GM23338 (cell line): ENCODE measurements around the gene FAM53B.

Experiments used
- CREB1 ChIP-seq: fragments of 250-450 bp; sonication (Bioruptor Pico); IDR thresholded peaks from 2 replicates; pipeline ENCODE4 v1.5.0; 2020; ENCODE audit warnings: low read depth, mild to moderate bottlenecking, moderate library complexity
- EZH2 ChIP-seq: fragments of 200-600 bp; sonication (generic); IDR thresholded peaks from one replicate; pipeline ENCODE4 v1.8.0; 2017; ENCODE audit warnings: antibody characterized with exemption, mild to moderate bottlenecking, low read depth; ENCODE audit not compliant: unreplicated experiment
- EZH2phosphoT487 ChIP-seq: fragments of 200-600 bp; sonication (generic); IDR thresholded peaks from one replicate; pipeline ENCODE4 v1.8.1; 2018; ENCODE audit warnings: antibody characterized with exemption; ENCODE audit not compliant: unreplicated experiment
- JUNB ChIP-seq: IDR thresholded peaks from one replicate; pipeline ENCODE4 v1.6.1; 2016; ENCODE audit warnings: antibody characterized with exemption; ENCODE audit not compliant: unreplicated experiment
- POLR2AphosphoS5 ChIP-seq: IDR thresholded peaks from 2 replicates; pipeline ENCODE4 v1.6.1; 2016; ENCODE audit warnings: antibody characterized with exemption, low read depth
- ZNF331 ChIP-seq: fragments of 250-450 bp; sonication (Bioruptor Pico); IDR thresholded peaks from 2 replicates; pipeline ENCODE4 v1.5.0; 2020; ENCODE audit warnings: low read depth, mild to moderate bottlenecking, moderate library complexity
- TF ChIP-seq, protein P1 (sequence below), 2 experiments: fragments of 200-600 bp in 1 of 2; sonication (generic) in 1 of 2; conservative IDR thresholded peaks; 2 replicates each; pipeline versions ENCODE4 v1.5.1 to v1.6.1; 2016 to 2017; ENCODE audit warnings: antibody characterized with exemption in 2 of 2, low read depth in 2 of 2, mild to moderate bottlenecking in 2 of 2, moderate library complexity in 1 of 2
- TF ChIP-seq, protein P2 (sequence below): fragments of 250-450 bp; sonication (Bioruptor Pico); IDR thresholded peaks from 2 replicates; pipeline ENCODE4 v1.5.0; 2020; ENCODE audit warnings: mild to moderate bottlenecking, moderate library complexity
- TF ChIP-seq, protein P3 (sequence below): IDR thresholded peaks from one replicate; pipeline ENCODE4 v1.6.1; 2018; ENCODE audit warnings: antibody characterized with exemption; ENCODE audit not compliant: unreplicated experiment
- TF ChIP-seq, protein P4 (sequence below): IDR thresholded peaks from 2 replicates; pipeline ENCODE4 v1.6.1; 2016; ENCODE audit warnings: antibody characterized with exemption

GRCh38 chr10:124756156-124756903 is 12.2 kb upstream of the FAM53B start:
- TF ChIP-seq, protein P1, sequence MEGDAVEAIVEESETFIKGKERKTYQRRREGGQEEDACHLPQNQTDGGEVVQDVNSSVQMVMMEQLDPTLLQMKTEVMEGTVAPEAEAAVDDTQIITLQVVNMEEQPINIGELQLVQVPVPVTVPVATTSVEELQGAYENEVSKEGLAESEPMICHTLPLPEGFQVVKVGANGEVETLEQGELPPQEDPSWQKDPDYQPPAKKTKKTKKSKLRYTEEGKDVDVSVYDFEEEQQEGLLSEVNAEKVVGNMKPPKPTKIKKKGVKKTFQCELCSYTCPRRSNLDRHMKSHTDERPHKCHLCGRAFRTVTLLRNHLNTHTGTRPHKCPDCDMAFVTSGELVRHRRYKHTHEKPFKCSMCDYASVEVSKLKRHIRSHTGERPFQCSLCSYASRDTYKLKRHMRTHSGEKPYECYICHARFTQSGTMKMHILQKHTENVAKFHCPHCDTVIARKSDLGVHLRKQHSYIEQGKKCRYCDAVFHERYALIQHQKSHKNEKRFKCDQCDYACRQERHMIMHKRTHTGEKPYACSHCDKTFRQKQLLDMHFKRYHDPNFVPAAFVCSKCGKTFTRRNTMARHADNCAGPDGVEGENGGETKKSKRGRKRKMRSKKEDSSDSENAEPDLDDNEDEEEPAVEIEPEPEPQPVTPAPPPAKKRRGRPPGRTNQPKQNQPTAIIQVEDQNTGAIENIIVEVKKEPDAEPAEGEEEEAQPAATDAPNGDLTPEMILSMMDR (conservative IDR thresholded peaks at IDR 0.05; ENCODE audit: low read depth in 2 of 2) = no peak
- TF ChIP-seq POLR2AphosphoS5 (no peak), EZH2 (no peak), EZH2phosphoT487 (no peak), JUNB (no peak), ZNF331 (CRISPR knock-in tag) (no peak), CREB1 (CRISPR knock-in tag) (no peak)
- TF ChIP-seq, protein P2, sequence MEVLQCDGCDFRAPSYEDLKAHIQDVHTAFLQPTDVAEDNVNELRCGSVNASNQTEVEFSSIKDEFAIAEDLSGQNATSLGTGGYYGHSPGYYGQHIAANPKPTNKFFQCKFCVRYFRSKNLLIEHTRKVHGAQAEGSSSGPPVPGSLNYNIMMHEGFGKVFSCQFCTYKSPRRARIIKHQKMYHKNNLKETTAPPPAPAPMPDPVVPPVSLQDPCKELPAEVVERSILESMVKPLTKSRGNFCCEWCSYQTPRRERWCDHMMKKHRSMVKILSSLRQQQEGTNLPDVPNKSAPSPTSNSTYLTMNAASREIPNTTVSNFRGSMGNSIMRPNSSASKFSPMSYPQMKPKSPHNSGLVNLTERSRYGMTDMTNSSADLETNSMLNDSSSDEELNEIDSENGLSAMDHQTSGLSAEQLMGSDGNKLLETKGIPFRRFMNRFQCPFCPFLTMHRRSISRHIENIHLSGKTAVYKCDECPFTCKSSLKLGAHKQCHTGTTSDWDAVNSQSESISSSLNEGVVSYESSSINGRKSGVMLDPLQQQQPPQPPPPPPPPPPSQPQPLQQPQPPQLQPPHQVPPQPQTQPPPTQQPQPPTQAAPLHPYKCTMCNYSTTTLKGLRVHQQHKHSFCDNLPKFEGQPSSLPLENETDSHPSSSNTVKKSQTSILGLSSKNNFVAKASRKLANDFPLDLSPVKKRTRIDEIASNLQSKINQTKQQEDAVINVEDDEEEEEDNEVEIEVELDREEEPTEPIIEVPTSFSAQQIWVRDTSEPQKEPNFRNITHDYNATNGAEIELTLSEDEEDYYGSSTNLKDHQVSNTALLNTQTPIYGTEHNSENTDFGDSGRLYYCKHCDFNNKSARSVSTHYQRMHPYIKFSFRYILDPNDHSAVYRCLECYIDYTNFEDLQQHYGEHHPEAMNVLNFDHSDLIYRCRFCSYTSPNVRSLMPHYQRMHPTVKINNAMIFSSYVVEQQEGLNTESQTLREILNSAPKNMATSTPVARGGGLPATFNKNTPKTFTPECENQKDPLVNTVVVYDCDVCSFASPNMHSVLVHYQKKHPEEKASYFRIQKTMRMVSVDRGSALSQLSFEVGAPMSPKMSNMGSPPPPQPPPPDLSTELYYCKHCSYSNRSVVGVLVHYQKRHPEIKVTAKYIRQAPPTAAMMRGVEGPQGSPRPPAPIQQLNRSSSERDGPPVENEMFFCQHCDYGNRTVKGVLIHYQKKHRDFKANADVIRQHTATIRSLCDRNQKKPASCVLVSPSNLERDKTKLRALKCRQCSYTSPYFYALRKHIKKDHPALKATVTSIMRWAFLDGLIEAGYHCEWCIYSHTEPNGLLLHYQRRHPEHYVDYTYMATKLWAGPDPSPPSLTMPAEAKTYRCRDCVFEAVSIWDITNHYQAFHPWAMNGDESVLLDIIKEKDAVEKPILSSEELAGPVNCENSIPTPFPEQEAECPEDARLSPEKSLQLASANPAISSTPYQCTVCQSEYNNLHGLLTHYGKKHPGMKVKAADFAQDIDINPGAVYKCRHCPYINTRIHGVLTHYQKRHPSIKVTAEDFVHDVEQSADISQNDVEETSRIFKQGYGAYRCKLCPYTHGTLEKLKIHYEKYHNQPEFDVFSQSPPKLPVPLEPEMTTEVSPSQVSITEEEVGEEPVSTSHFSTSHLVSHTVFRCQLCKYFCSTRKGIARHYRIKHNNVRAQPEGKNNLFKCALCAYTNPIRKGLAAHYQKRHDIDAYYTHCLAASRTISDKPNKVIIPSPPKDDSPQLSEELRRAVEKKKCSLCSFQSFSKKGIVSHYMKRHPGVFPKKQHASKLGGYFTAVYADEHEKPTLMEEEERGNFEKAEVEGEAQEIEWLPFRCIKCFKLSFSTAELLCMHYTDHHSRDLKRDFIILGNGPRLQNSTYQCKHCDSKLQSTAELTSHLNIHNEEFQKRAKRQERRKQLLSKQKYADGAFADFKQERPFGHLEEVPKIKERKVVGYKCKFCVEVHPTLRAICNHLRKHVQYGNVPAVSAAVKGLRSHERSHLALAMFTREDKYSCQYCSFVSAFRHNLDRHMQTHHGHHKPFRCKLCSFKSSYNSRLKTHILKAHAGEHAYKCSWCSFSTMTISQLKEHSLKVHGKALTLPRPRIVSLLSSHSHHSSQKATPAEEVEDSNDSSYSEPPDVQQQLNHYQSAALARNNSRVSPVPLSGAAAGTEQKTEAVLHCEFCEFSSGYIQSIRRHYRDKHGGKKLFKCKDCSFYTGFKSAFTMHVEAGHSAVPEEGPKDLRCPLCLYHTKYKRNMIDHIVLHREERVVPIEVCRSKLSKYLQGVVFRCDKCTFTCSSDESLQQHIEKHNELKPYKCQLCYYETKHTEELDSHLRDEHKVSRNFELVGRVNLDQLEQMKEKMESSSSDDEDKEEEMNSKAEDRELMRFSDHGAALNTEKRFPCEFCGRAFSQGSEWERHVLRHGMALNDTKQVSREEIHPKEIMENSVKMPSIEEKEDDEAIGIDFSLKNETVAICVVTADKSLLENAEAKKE = no peak
- TF ChIP-seq, protein P3, sequence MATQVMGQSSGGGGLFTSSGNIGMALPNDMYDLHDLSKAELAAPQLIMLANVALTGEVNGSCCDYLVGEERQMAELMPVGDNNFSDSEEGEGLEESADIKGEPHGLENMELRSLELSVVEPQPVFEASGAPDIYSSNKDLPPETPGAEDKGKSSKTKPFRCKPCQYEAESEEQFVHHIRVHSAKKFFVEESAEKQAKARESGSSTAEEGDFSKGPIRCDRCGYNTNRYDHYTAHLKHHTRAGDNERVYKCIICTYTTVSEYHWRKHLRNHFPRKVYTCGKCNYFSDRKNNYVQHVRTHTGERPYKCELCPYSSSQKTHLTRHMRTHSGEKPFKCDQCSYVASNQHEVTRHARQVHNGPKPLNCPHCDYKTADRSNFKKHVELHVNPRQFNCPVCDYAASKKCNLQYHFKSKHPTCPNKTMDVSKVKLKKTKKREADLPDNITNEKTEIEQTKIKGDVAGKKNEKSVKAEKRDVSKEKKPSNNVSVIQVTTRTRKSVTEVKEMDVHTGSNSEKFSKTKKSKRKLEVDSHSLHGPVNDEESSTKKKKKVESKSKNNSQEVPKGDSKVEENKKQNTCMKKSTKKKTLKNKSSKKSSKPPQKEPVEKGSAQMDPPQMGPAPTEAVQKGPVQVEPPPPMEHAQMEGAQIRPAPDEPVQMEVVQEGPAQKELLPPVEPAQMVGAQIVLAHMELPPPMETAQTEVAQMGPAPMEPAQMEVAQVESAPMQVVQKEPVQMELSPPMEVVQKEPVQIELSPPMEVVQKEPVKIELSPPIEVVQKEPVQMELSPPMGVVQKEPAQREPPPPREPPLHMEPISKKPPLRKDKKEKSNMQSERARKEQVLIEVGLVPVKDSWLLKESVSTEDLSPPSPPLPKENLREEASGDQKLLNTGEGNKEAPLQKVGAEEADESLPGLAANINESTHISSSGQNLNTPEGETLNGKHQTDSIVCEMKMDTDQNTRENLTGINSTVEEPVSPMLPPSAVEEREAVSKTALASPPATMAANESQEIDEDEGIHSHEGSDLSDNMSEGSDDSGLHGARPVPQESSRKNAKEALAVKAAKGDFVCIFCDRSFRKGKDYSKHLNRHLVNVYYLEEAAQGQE = no peak
- TF ChIP-seq, protein P4, sequence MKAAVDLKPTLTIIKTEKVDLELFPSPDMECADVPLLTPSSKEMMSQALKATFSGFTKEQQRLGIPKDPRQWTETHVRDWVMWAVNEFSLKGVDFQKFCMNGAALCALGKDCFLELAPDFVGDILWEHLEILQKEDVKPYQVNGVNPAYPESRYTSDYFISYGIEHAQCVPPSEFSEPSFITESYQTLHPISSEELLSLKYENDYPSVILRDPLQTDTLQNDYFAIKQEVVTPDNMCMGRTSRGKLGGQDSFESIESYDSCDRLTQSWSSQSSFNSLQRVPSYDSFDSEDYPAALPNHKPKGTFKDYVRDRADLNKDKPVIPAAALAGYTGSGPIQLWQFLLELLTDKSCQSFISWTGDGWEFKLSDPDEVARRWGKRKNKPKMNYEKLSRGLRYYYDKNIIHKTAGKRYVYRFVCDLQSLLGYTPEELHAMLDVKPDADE = no peak
